PFSK-1 (cell line): ENCODE results near the gene GDF7.

ENCODE experiments used
- POLR2AphosphoS5 ChIP-seq: IDR thresholded peaks from 2 replicates; pipeline ENCODE4 v1.6.1; 2012; ENCODE audit warnings: low read depth, mild to moderate bottlenecking, control low read depth, low read length, moderate library complexity
- REST ChIP-seq, 2 experiments: IDR thresholded peaks; 2 replicates each; pipeline versions ENCODE4 v1.6.1 to v1.8.0; 2011 to 2012; ENCODE audit warnings: low read depth in 2 of 2, low read length in 2 of 2, control low read depth in 1 of 2, inconsistent platforms in 1 of 2, mild to moderate bottlenecking in 1 of 2, moderate library complexity in 1 of 2; ENCODE audit not compliant: insufficient read depth in 1 of 2
- TAF1 ChIP-seq: IDR thresholded peaks from 2 replicates; pipeline ENCODE4 v1.6.1; 2012; ENCODE audit warnings: low read length, control low read depth, borderline replicate concordance; ENCODE audit not compliant: insufficient read depth

GRCh38 chr2:20623741-20624155 is 43.2 kb upstream of the GDF7 start:
- TF ChIP-seq REST (IDR thresholded peaks at IDR 0.05; ENCODE audit: insufficient read depth in 1 of 2, low read depth in 2 of 2, low read length in 2 of 2) (no peak), POLR2AphosphoS5 (no peak), TAF1 (no peak)
